ENCODE results near the gene DNLZ. TPM values are rescaled to one million over a fixed set of nuclear protein-coding genes. Genes with fewer than 3 reads are reported as not detected.

DNLZ gene
- total RNA-seq, 1 donor from 2014 or later: 15.5 TPM

- no peak for TF ChIP-seq CTCF (IDR thresholded peaks at IDR 0.05)
- H3K9me3 ChIP-seq: no peaks in the 10 kb centered on the region
- ATAC-seq: no peak
- no peak for DNase-seq
- no peaks in the 10 kb centered on the region for H3K27me3 ChIP-seq
- peaks cover 3% of the 10 kb centered on the region for H3K4me1 ChIP-seq
- peaks cover 20% of the 10 kb centered on the region for H3K36me3 ChIP-seq
- H3K4me3 ChIP-seq: no peak overlapping the region
- intact Hi-C loops (cut with DNase I): no loop called here
- no peak overlapping the region for H3K27ac ChIP-seq
Measured at GRCh38 chr9:136377341-136378169, 14.0 kb upstream of the DNLZ start.

- intact Hi-C loops (cut with DNase I): no loop called here
- Histone ChIP-seq H3K4me1 (peaks cover 8% of the 10 kb centered on the region), H3K27ac (no peak overlapping the region), H3K27me3 (no peaks in the 10 kb centered on the region), H3K4me3 (no peak overlapping the region), H3K36me3 (peaks cover 14% of the 10 kb centered on the region), H3K9me3 (no peaks in the 10 kb centered on the region)
- ATAC-seq (no peak), DNase-seq (no peak)
- no peak for TF ChIP-seq CTCF (IDR thresholded peaks at IDR 0.05)
Measured at GRCh38 chr9:136376457-136376856, 12.9 kb upstream of the DNLZ start.

- Histone ChIP-seq H3K27me3 (no peaks in the 10 kb centered on the region), H3K27ac (no peak overlapping the region), H3K4me1 (peaks cover 8% of the 10 kb centered on the region), H3K9me3 (no peaks in the 10 kb centered on the region), H3K4me3 (no peak overlapping the region), H3K36me3 (peaks cover 5% of the 10 kb centered on the region)
- no peak for TF ChIP-seq CTCF (IDR thresholded peaks at IDR 0.05)
- no peak for DNase-seq
- no peak for ATAC-seq
- intact Hi-C loops (cut with DNase I): no loop called here
Measured at GRCh38 chr9:136375096-136375495, 11.6 kb upstream of the DNLZ start.

GRCh38 chr9:136374183-136374575 lies 10.6 kb upstream of the DNLZ start:
- H3K36me3 ChIP-seq: peaks cover 5% of the 10 kb centered on the region
- no peak for TF ChIP-seq CTCF (IDR thresholded peaks at IDR 0.05)
- ATAC-seq (no peak), DNase-seq (no peak)
- H3K27me3 ChIP-seq: no peaks in the 10 kb centered on the region
- H3K9me3 ChIP-seq: no peaks in the 10 kb centered on the region
- intact Hi-C loops (cut with DNase I): no loop called here
- peaks cover 8% of the 10 kb centered on the region for H3K4me1 ChIP-seq
- no peak overlapping the region for H3K4me3 ChIP-seq
- no peak overlapping the region for H3K27ac ChIP-seq

- ATAC-seq (peak; percentile 82), DNase-seq (peak; percentile 82)
- peak within 1 kb of the TSS; percentile 53 for H3K27ac ChIP-seq
- peaks cover 8% of the 10 kb centered on the region for H3K4me1 ChIP-seq
- H3K4me3 ChIP-seq: peak within 1 kb of the TSS; percentile 43
- intact Hi-C loops (cut with DNase I): no loop called here
- no peaks in the 10 kb centered on the region for H3K27me3 ChIP-seq
- H3K36me3 ChIP-seq: no peaks in the 10 kb centered on the region
- TF ChIP-seq CTCF (IDR thresholded peaks at IDR 0.05): no peak
- H3K9me3 ChIP-seq: no peaks in the 10 kb centered on the region
Measured at GRCh38 chr9:136373300-136374182, 10.0 kb upstream of the DNLZ start, which contains the start of gene CARD9. CARD9 (minus strand) TSS chr9:136373669; CDS start chr9:136372078, 1,591 bp downstream.
